ENCODE results near the gene SOCS6.
"Not testable (repeated sequence)": the region's sequence is repeated elsewhere in the genome, so short reads cannot be mapped to it uniquely, and the experiment has no call there.

The SOCS6 gene

GRCh38 chr18:70363861-70364260 lies 75.0 kb downstream of the SOCS6 start:
- no peak for DNase-seq

GRCh38 chr18:70365361-70365760 lies 76.5 kb downstream of the SOCS6 start:
- no peak for DNase-seq

GRCh38 chr18:70366174-70366573 lies 77.3 kb downstream of the SOCS6 start:
- DNase-seq, result no peak

DNA sequence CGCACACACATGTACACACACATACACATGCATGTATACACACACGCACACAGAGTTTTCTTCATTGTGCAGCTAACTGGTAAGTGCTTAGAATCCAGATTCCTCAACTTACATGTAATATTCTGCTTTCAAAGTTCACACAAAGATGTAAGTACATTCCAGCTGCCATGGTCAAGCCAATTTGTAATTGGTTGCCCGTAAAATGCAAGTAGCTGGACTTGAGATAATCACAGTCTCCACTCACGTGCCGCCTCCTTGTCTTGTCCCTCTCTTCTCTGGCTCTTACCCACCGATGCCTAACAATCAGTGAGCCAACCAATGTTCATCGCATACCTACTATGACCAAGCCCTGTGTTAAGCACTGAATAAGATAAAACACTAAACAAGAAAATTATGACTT lies 77.8 kb downstream of the SOCS6 start:
- DNase-seq, result no peak

GRCh38 chr18:70367344-70367743 lies 78.5 kb downstream of the SOCS6 start:
- not testable (repeated sequence) for DNase-seq

DNA sequence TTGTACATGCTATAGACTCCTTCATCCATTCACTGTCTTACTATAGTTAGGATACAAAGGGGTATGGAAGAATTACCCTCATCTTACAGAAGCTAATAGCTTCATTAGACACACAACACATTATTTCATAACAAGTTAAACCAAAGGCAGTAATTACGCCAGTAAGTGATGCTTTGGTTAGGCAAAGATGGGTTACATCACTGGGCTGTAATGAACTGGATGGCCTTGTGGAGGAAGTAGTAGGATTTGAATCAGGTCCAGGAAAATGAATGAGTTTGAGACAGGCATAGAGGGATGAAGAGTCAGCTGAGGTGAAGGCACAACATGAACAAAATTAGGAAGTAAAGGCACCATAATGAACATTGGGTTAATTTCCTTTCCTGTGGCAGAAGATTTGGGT lies 80.1 kb downstream of the SOCS6 start:
- no peak for DNase-seq

DNA sequence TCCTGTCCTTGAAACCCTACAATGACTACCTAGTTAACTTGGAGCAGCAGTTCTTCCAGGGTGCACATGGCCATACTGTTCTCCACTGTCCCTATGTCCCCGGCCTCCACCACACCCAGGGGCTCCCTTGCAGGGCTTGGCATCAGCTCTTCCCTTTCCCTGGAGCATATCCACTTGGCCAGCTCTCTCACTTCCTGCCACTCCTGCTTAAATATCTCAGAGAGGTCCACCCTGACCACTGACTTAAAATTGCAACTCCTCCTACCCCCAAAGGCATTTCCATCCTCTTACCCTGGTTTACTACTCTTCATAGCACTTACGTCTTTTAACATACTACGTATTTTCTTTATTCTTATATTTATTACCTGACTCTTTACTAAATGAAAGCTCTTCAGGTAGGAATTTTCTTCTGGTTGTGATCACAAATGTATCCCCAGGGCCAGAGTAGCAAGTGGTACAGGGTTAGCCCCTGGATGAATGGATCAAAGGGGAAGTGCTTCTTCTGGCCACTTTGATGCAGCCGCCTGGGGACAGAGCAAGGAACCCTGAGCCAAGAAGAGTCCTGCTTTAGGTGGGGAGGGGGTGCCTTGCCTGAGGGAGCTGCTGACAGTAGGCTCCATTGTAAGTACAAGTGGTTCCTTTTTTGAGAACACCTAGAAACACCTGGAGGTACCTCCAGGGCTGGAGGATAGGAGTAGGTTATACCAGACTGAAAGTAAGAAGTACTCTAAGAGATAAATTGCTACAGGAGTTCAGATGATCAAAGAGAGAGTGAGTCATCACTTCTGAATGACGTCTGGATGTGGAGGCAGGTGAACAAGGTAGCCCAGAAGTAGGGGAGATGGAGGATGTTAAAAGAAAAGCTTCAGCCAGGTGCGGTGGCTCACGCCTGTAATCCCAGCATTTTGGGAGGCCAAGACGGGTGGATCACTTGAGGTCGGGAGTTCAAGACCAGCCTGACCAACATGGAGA lies 82.2 kb downstream of the SOCS6 start:
- DNase-seq, result no peak

- no peak for DNase-seq
These were observed 83.1 kb downstream of the SOCS6 start for GRCh38 chr18:70371908-70372307.

DNA sequence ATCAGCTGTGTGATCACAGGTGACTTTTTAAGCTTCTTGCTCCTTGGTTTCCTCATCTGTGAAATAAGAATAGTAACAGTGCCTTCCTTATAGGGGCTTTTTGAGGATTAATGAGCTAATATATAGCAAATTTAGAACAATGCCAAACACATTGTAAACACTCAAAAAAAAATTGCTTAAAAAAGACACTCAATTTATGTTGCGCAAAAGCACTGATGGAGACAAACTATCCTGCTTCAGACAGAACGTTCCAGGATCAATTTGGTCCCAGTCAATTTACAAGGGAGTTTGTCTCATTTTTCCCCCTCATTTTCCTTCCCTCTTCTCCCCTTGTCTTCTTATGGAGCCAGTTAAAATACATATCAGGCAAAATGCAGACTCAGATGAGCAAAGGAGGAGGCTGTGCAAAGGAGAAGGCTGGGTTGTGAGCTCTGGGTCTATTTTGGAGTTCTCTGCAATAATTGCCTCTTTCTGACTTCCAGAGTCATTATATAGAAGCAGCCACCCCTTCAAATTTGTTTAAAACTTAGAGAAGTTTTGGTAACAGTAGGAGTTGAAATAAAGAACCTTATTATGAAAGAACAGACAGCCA lies 83.7 kb downstream of the SOCS6 start:
- no peak for DNase-seq

GRCh38 chr18:70373042-70373519 lies 84.2 kb downstream of the SOCS6 start:
- DNase-seq, result no peak

- no peak for DNase-seq
These were observed 85.3 kb downstream of the SOCS6 start for GRCh38 chr18:70374154-70374553.

DNA sequence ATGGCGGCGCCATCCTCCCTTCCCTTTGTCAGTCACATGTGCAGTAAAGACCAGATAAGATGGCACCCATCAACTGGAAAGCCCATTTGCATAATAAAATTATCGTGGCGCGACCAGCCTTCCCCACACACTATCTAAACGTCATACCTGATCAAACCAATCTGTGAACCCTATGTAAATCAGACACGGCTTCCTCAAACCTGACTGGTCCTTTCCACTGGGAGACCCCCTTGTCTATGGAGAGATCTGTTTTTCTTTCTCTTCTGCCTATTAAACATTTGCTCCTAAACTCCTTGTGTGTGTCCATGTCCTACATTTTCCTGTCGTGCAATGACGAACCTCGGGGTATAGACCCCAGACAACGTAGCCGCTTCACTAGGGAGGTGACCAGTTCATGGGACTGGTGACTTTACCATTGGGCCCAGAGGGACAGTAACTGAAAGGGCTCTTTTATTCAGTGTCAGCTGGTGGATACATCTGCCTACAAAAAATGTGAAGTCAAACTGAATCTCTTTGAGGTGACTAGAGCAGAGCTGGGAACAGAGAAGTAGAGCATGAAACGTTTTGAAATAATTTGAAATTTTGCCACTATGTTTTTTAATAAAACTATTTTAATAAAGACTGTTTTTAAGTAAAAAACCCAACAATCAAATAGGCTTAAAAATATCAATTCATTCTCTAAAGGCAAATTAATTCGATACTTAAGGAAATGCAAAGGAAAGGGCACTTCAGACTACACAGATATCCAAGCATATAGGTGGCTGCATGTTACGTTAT lies 87.5 kb downstream of the SOCS6 start:
- no peak for DNase-seq

GRCh38 chr18:70376914-70377258 lies 88.0 kb downstream of the SOCS6 start:
- DNase-seq, result no peak

DNA sequence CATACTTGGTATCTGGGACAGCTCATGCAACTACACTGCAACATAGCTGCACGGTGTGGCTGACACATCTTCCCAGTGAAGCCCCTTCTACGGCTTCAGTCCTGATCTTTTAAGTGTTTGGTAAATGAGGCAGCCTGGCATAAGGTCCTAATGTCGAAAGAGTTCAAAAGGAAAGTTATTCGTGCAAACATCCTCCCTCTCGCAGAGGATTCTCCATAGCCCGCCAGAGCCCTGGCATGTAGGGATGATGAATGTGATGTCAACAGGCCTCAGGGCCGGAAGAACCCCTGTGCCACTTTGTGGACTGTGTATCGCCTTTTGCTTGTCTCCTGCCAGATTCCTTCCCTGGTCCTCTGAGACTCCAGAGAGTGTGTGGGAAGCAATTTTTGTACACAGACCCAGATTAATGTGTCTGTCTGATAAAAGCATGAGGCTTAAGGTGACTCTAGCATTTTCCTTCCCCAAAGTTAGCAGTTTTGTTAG lies 88.5 kb downstream of the SOCS6 start:
- no peak for DNase-seq

- DNase-seq, result no peak
These were observed 89.2 kb downstream of the SOCS6 start for GRCh38 chr18:70377857-70378701.
